SU-DHL-6 (cell line): ENCODE results near the gene PRKCSH.

Experiments
- H2AFZ ChIP-seq: fragments of 200-600 bp; sonication (generic); 2 replicates; pipeline ENCODE4 v1.6.1; 2014; ENCODE audit warnings: low read depth, mild to moderate bottlenecking, moderate library complexity, mixed read lengths, antibody characterized with exemption, low read length; ENCODE audit not compliant: severe bottlenecking
- H3F3A ChIP-seq: fragments of 200-600 bp; shearing (Covaris generic); 2 replicates; pipeline ENCODE4 v1.6.0; 2016; ENCODE audit warnings: antibody characterized with exemption, mild to moderate bottlenecking; ENCODE audit not compliant: insufficient read depth
- H3K27ac ChIP-seq: fragments of 200-600 bp; sonication (generic); 2 replicates; pipeline ENCODE4 v1.5.1; 2016; ENCODE audit warnings: low read depth, mild to moderate bottlenecking, low read length, moderate library complexity, mixed read lengths
- H3K27me3 ChIP-seq: fragments of 200-600 bp; sonication (generic), shearing (Covaris generic); 2 replicates; pipeline ENCODE4 v1.6.0; 2014; ENCODE audit warnings: mild to moderate bottlenecking, low read length
- H3K36me3 ChIP-seq: fragments of 200-600 bp; sonication (generic); 2 replicates; pipeline ENCODE4 v1.6.1; 2014; ENCODE audit warnings: mild to moderate bottlenecking, low read length, mixed read lengths
- H3K4me2 ChIP-seq: fragments of 300-600, 200-600 bp; shearing (Covaris generic), sonication (generic); 2 replicates; pipeline ENCODE4 v1.6.0; 2014; ENCODE audit warnings: low read length, low read depth, mild to moderate bottlenecking; ENCODE audit not compliant: poor library complexity, severe bottlenecking
- H3K4me3 ChIP-seq: fragments of 200-600 bp; sonication (generic); 2 replicates; pipeline ENCODE4 v1.5.1; 2014; ENCODE audit warnings: antibody characterized with exemption, low read length, mild to moderate bottlenecking, mixed read lengths; ENCODE audit not compliant: insufficient read depth, poor library complexity, severe bottlenecking
- H3K79me2 ChIP-seq: fragments of 200-600 bp; sonication (generic); 2 replicates; pipeline ENCODE4 v1.6.1; 2014; ENCODE audit warnings: mild to moderate bottlenecking, low read length, moderate library complexity; ENCODE audit not compliant: insufficient read depth
- H3K9ac ChIP-seq: fragments of 200-600 bp; sonication (generic); 2 replicates; pipeline ENCODE4 v1.7.0; 2014; ENCODE audit warnings: mild to moderate bottlenecking, low read length
- H3K9me2 ChIP-seq: fragments of 200-600 bp; sonication (generic); replicated peaks from 2 replicates; pipeline ENCODE4 v1.6.1; 2014; ENCODE audit warnings: low read length; ENCODE audit not compliant: insufficient read depth
- H3K9me3 ChIP-seq: fragments of 200-600 bp; sonication (generic); 2 replicates; pipeline ENCODE4 v1.6.1; 2014; ENCODE audit warnings: low read length, mixed read lengths; ENCODE audit not compliant: insufficient read depth
- H4K20me1 ChIP-seq: fragments of 200-600 bp; sonication (generic); 2 replicates; pipeline ENCODE4 v1.6.1; 2014; ENCODE audit warnings: low read depth, mild to moderate bottlenecking, antibody characterized with exemption, low read length, moderate library complexity, mixed read lengths
- CTCF ChIP-seq: fragments of 200-600 bp; sonication (generic); IDR thresholded peaks from one replicate; pipeline ENCODE4 v1.5.1; 2017; ENCODE audit warnings: antibody characterized with exemption, mild to moderate bottlenecking, low read length, moderate library complexity; ENCODE audit not compliant: insufficient read depth, poor library complexity, severe bottlenecking
- EZH2phosphoT487 ChIP-seq: fragments of 200-600 bp; sonication (generic), shearing (Covaris generic); conservative IDR thresholded peaks from 2 replicates; pipeline ENCODE4 v1.6.1; 2018; ENCODE audit warnings: mild to moderate bottlenecking, antibody characterized with exemption, low read length, moderate library complexity, mixed read lengths

PRKCSH gene

GRCh38 chr19:11447347-11448262 is 12.2 kb downstream of the PRKCSH start:
- no peaks in the 10 kb centered on the region for H3K79me2 ChIP-seq
- H3K4me3 ChIP-seq = no peak overlapping the region
- H3K36me3 ChIP-seq = no peaks in the 10 kb centered on the region
- H2AFZ ChIP-seq = no peak overlapping the region
- H3K27me3 ChIP-seq = no peaks in the 10 kb centered on the region
- H3K9me2 ChIP-seq = no peaks in the 10 kb centered on the region
- H3K9me3 ChIP-seq = no peaks in the 10 kb centered on the region
- no peak overlapping the region for H3K9ac ChIP-seq
- 0 out of 2 replicates have a peak, but pooled peaks cover 8% of the 10 kb centered on the region for H3F3A ChIP-seq
- no peaks in the 10 kb centered on the region for H4K20me1 ChIP-seq
- TF ChIP-seq CTCF (no peak), EZH2phosphoT487 (no peak)
- H3K4me2 ChIP-seq = no peak overlapping the region
- H3K27ac ChIP-seq = no peak overlapping the region

- Histone ChIP-seq H3K36me3 (no peaks in the 10 kb centered on the region), H3K4me3 (no peak overlapping the region), H3K9me2 (no peaks in the 10 kb centered on the region), H3K4me2 (no peak overlapping the region), H3K9ac (no peak overlapping the region), H3K27ac (no peak overlapping the region), H2AFZ (no peak overlapping the region), H3F3A (0 out of 2 replicates have a peak, but pooled peaks cover 8% of the 10 kb centered on the region), H3K9me3 (no peaks in the 10 kb centered on the region), H3K79me2 (no peaks in the 10 kb centered on the region), H4K20me1 (no peaks in the 10 kb centered on the region), H3K27me3 (no peaks in the 10 kb centered on the region)
- TF ChIP-seq EZH2phosphoT487 (no peak), CTCF (no peak)
Measured at GRCh38 chr19:11448410-11448809, 13.0 kb downstream of the PRKCSH start.

GRCh38 chr19:11448923-11449554 is 13.6 kb downstream of the PRKCSH start:
- Histone ChIP-seq H3K79me2 (no peaks in the 10 kb centered on the region), H3F3A (0 out of 2 replicates have a peak, but pooled peaks cover 8% of the 10 kb centered on the region), H3K9me2 (no peaks in the 10 kb centered on the region), H3K36me3 (no peaks in the 10 kb centered on the region), H4K20me1 (no peaks in the 10 kb centered on the region), H2AFZ (no peak overlapping the region), H3K27ac (no peak overlapping the region), H3K4me3 (no peak overlapping the region), H3K9ac (no peak overlapping the region), H3K9me3 (no peaks in the 10 kb centered on the region), H3K4me2 (no peak overlapping the region), H3K27me3 (no peaks in the 10 kb centered on the region)
- TF ChIP-seq CTCF (no peak), EZH2phosphoT487 (no peak)
